Measurements from ENCODE around the gene LMCD1.

Gene LMCD1

DNA sequence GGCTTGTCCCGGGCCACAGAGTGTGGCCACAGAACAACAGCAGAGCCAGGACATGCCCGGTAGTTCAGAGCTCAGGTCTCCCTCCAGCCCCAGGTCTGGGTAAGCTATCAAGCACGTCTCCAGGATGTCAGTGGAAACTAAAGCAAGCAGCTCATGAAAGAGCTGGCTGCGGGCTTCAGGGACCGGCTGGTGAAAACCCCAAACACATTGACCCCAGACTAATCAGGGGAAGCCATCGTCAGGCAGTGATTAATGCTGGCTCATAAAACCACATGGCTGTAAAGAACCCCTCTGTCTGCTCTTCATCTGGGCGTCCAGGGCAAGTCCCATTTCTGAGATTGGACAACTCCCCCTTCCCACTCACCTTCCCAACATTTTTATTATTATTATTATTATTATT is 37.8 kb downstream of the LMCD1 start:
- DNase-seq = no peak

DNA sequence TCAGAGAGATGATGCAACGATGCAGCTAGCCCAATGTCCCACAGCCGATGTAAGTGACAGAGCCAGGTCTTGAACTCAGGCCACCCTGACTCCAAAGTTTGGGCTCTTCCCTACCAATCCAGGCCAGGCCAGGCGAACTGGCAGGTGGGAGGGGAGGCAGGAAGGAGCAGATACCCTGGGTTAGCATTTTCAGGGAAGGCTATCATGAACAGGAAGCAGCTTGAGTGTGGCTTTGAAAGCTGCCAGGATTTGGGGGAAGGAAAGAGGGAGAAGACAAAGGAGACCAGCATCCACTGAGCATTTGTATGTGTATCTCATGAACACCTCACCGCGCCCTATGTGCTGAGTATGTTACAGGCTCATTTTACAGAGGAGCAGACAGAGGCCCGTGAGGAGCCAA is 38.8 kb downstream of the LMCD1 start:
- DNase-seq = no peak

DNA sequence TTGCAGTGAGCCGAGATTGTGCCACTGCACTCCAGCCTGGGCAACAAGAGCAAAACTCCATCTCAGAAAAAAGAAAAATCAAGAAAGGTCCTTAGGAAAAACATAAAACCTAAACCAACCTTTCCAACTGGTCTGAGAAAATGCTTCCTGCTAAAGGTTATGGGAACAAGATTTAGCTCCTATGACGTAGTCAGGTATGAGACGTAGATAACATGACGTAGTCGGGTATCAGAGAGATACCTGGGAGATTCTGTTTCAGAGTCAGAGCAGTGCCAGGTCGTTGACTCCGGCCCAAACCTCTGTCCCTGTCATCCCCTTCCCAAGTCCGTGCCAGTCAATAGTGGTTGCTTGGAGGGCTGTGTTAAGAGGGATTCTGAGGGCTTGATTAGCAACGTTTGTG is 39.9 kb downstream of the LMCD1 start:
- DNase-seq = no peak

DNA sequence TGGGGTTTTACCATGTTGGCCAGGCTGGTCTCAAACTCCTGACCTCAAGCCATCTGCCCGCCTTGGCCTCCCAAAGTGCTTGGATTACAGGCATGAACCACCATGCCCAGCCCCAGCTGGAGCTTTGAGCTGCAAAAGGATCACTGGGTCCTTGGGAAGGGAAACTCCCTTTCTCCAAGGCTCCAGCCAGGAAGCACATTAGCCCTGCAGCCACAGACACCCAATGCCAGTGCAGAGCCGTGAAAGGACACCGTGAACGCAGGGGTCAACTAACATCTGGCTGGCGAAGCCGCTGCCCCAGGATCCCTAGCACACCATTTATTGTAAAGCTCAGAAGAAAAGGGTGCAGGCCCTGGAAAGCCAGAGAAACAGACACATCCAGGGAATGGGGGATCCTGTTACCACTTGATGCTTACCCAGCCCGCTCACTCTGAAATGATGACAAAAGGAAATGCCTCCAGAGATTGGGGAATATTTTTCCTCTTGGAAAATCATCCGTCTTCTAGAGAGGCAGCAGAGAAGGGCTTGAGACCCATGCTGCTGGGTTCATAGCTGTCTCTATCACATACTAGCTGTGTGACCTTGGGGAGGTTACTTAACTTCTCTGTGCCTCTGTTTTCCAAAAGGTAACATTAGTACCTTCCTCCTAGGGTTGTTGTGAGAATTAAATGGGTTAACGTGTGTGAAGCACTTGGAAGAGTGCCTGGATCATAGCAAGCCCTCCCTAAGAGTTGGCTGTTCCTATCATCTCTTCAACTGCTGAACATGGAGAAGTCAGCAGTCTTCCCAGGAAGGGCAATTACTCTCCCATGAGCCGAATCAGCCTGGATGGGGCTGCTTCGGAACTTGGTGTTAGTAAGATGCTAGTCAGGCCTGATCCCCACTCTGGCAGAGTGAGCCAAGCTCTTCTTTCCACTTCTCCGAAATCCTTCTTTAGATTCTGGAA is 40.8 kb downstream of the LMCD1 start:
- no peak for DNase-seq

DNA sequence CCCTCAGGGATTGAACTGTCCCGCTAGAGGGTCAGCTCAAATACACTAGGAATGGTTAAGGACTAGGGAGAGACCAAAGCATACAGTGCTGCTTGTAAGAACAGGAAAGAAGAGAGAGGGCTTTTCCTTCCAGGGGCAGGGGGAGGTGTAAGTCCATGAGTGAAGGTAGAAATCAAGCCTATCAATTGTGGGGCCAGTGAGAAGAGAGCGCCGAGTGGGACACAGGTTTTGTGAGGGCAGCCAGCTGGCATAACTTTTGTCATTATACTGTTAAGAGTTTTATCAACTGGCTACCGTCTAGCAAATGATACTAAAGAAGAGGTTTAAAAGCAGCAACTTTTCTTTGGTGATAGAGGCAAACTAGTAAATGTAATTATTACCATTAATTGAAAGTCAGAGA is 45.0 kb downstream of the LMCD1 start:
- DNase-seq = no peak

DNA sequence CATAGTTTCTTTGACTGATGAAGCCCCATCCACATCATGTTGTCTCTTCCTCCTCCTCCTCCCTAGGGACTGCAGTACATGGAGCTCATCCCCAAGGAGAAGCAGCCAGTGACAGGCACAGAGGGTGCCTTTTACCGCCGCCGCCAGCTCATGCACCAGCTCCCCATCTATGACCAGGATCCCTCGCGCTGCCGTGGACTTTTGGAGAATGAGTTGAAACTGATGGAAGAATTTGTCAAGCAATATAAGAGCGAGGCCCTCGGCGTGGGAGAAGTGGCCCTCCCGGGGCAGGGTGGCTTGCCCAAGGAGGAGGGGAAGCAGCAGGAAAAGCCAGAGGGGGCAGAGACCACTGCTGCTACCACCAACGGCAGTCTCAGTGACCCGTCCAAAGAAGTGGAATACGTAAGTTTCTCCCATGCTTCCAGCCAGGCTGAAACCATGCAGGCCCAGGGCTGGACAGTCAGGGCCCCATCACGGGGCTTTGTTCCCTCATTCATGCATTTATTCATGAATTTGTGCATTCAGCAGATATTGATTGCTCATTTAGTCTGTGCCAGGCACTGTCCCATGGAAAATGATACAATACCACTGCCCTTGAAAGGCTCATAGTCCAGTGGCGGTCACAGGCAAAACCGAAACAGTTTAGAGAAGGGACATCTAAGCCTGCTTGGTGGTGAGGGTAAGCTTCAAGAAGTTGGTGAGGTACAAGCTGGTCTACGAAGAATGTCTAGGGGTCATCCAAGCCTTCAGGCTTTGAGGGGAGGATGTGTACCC is 47.1 kb downstream of the LMCD1 start:
- DNase-seq = no peak

DNA sequence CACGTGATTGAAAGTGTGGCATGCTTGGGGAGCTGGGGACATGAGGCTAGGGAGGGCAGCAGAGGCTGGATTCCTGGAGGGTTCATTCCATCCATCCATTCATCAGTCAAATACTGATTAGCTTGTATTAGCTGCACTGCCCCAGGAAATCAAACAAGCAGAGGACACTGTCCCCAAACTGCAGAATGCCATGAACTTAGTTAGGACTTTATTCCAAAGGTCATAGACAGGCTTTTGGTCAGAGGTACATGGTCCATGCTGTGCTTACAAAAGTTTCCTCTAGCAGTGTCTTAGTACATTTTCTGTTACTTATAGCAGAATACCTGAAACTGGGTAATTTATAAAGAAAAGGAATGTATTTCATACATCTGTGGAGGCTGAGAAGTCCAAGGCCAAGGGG is 47.7 kb downstream of the LMCD1 start:
- no peak for DNase-seq

DNA sequence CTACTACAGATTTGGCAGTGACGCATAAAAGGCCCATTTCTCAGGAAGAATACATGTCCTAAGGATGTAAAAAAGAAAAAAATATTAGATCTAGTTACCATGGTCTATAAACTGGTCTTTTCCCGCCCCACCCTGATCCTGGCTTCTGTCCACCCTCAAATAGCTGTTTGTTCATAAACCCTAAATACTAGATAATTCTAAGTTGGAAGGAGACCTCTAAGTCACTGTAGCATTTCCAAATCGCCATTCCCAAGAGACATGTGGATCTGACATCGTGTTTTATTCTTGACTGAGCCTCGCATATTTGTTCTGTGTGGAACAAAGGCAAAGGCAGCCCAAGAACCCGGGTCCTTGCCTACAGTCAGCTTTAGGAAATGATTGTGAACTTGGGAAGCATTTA is 49.0 kb downstream of the LMCD1 start:
- DNase-seq = no peak

DNA sequence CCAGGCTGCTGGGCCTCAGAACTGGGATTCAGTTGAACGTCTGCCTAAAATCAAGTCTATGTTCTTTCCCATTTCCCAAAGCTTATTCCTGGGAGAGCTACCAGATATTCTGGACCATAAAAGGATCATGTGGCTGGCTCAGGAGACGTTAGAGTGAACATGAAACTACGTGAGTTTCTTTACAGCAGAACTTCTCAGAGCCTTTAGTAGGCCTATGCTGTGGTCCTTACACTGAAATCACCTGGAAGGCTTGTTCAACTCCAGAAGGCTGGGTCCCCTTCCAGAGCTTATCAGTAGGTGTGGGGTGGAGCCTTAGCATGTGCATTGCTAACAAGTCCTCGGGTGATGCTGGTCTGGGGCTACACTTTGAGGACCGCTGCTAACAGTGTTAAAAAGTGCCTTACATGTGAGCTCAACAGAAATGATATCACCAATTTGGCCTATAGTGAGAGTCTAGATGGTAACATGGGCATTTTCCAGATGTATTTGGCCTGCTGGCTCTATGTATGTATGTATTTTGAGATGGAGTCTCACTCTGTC is 50.7 kb downstream of the LMCD1 start:
- DNase-seq = no peak

DNA sequence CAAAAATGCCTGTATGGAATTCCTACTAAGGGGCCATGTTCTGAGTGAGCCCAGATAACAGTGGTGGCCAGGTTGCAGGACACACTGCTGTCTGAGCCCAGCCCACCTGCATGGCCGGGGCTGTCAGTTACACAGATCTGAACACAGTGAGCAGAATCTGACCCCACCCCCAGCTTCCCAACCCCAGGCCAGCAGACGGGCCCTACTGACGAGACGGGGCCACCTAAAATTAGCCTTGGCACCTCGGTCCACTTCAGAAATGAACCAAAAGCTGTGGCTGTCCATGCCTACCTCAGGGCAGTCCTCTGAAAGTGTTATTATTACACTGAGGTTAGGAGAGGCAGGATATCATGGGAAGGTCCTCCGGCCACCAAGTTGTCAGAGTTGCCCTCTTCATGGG is 51.8 kb downstream of the LMCD1 start:
- DNase-seq = no peak

DNA sequence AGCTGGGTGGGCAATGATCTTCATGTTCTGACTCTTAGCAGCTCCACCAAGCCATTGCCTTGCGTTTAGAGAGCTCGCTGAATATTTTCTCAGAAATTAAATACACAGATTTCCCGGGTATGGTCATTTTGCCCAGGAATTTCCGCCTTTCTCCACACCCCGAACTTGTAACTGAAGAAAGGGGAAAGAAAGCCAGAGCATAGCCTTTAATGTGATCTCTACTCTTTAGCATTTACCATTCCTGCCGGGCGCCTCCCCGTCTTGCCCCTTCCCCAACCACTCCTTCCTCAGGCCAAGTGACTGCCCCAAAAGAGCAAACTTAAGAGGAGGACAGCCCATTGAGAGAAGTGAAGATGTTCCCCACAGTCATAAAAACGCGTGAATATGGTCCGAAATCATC is 53.1 kb downstream of the LMCD1 start:
- no peak for DNase-seq

DNA sequence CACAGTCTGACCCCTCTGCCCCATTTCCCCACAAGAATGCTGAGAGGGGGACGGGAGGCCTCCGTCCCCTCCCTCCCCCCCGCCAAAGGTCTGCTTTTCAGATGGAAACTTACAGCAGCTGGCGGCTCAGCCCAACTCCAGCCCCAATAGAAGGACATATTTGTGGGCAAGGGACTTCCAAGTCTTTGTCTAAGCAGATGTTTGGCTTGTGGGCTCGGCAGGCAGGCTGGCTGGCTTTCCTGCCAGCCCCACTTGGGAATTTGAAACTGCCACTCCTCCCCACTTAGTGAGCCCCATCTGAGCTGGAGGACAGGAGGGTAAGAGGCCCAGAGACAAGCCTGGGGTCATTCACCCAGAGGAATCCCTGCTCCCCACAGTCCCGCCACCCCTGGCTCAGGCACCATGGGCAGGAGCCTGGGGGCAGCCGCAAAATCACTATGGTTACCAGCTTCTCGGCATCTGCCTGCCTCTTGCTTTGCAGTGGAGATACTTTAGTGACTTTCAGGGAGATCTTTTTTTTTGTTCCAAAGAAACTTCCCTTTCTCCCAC is 53.6 kb downstream of the LMCD1 start:
- DNase-seq = no peak

DNA sequence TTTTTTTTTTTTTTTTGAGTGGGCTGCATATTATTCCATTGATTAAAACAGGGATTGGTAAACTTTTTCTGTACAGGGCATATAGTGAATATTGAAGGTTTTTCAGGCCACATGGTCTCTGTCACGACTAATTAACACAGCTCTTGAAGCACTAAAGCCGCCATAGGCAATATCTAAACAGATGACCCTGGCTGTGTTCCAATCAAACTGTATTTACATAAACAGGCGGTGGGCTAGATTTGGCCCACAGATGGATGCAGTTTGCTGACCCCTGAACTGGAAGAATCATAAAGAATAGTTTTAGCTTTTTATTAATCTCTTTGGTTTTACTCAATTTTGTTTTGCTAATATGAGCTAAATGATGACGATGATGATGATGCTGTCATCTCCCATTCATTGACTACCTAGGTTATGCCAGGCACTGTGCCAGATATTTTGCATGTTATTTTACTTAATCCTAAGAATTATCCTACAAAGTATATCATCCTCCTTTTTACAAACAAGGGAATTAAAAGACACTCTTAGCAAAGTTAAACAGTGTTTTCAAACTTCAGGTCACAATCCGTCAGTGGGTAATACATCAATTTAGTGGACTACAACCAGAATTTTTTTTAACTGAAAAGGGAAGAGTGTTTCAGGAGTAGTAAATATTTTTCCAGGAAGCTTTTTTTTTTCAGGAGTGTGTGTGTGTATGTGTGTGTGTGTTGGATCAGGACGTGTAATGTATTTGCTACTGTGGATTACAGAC is 54.3 kb downstream of the LMCD1 start:
- no peak for DNase-seq

DNA sequence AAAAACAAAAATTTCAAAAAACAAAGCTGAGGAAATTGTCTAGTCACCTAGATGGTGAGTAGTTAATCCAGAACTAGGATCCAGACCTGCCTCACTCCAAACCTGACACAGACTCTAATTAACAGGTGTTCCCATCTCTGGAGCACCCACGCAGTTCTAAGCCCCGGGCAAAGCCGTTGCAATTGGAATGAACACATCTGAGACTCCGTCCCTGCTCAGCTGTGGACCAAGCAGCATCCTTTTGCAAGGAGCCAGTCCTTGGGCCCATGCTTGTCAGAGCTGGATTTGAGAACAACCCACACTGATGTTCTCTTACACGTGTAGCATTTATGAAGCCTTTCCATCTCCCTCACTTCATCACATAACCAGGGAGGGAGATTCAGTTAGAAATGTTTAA is 54.8 kb downstream of the LMCD1 start:
- DNase-seq = no peak

DNA sequence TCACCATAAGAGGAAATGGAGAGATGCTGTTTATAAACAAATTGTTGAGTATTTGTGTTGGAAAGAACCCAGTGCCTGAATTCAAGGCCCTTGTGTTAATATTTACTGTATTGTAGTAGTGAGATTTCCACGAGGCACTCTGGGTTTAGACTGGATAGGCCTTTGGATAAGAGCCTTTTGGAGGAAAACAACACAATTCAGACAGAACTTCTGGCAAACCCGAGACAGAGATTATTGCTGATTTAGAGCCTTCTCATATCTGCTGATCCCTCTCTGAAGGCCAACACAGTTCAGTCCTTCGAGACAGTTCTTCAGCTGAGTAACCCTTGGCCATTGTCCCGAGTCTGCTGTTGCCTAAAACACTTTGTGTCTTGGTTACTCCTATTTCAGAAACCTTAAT is 55.7 kb downstream of the LMCD1 start:
- DNase-seq = no peak

DNA sequence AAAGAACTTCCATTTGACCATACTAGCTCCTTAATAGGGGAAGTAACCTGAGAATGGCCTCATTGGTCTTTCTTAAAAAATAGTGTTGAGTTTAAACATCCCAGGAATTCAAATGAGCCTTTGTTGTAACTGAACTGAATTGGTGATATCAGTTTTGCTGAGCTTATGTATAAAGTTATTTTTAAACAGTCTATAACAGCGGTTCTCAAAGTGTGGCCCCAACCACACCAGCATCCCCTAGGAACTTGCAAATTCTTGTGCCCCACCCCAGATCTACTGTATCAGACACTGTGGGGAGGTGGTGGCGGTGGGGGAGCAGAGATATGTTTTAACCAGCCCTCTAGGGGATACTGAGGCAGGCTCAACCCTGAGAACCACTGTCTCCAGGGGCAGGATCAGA is 57.0 kb downstream of the LMCD1 start:
- no peak for DNase-seq

DNA sequence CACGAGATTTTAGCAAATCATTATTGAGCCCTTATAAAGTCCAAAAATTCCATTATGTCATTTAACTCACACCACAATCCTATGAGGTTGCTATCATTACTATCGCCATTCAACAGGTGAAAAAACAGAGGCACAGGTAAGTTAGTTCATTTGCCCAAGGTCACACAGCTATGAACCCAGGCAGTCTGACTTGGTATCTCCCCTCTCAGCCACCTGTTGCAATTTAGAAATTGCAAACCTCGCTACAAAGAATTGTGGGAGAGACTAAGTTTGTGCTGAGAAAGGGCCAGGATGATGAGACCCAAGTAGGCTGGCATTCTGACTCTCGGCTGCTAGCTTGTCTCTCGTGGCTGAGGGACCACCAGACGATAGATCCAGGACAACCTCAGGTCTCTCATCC is 57.7 kb downstream of the LMCD1 start:
- no peak for DNase-seq

DNA sequence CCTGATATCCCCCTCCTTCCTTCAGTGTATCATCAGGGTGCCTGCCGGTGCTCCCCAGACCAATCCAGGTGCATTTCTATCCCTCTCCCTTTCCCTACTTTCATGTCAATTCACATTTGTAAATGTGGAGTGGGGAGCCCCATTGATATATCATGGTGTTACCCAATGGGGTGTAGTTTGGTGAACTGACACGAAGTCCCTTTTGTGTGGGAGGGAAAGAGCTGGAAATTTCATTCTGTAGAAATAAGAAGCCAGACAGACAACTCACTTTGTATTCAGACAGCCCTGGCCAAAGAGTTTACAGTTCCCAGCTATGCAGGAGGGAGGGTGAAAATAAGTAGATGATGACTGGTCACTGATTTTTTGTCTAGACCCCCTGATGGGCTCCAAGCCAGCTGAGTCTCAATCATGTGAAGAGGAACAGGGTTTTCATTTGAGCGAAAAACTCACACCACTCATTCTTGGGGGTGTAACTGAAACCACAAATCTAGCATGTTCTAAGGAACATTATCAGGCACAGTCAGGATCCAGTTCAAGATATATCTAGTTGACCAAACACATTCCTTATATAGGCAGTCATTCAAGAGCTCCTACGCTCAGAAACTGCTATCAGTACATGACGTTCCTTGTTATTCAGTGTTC is 58.9 kb downstream of the LMCD1 start:
- no peak for DNase-seq

DNA sequence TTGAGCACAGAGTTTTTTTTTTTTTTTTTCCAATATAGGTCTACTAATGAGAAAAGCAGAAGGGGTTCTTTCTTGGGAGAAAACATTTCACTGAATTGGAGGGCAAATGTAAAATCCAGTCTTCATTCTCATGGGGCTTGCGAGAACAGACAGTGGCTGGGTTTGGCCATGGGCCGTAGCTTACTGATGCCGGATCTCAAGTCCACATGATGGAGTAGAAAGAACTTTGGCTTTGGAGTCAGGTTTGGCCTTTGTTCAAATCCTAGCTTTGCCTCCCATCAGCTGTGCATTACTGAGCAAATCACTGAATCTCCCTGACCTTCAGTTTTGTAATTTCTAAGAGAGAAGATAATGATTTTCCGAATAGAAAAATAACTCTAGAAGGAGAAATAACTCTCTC is 59.7 kb downstream of the LMCD1 start:
- DNase-seq = no peak

DNA sequence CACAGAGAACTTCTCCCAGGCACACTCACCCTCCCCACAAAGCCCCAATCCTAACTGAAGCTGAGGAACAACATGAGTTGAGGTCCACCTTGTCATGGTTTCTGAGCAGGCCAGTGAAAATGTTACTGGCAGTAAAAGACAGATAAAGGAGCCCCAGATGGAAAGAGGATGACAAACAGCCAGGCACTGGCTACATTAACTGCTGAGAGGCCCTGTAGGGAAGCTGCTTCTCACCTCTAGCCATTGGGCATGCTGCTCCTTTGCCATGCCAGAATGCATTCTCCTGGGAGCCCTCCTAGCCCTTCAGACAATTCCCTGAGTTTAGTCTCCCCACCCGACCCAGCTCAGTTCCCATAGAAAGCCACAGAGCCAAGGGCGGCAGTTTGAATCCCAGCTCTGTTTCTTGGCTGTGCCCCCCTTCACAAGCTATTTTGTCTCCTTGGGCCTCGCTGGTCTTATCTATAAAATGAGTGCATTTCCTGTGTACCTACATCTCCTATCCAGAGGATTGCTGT is 60.5 kb downstream of the LMCD1 start:
- DNase-seq = no peak

DNA sequence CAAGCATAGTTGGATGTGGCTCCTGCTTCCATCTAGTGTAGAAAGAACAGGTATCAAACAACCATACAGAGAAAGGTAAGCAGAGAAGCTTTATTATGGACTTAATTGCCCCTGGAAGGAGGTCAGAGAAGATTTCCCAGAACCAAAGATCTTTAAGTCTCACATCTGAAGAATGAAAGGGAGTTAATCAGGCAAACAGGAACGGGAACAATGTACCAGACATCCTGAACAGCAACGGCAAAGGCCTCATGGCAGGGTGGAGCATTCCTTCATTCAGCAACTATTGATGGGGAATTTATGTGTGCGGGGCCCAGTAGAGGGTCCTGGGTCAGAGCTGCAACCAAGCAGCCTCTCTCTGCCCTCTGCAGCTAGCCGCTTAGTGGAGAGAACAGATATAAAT is 61.5 kb downstream of the LMCD1 start:
- DNase-seq = no peak

DNA sequence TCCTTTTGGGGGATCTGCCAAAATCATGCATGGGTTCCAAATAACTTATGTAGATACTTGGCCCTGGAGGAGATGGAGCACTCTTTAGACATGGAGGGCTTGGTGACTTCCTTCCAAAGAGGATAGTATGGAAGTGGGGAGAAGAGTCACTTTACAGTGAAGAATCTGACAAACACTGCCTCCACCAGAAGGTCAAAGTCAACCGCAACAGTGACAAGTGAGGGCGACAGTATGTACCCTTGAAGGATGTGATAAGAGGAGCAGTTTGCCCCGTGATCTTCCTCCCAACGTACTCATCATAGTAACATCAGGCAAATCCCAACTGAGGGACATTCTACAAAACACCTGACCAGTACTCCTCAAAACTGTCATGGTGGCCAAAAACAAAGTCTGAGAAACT is 62.0 kb downstream of the LMCD1 start:
- no peak for DNase-seq

All from NCI-H748 treated with DMSO at 0.1 percent for 48 hours (cell line).